GM12878 (cell line): ENCODE measurements around the gene CDCA5. TPM values are rescaled to one million over a fixed set of nuclear protein-coding genes. Genes with fewer than 3 reads are reported as not detected.

Experiments
- BHLHE40 ChIP-seq, 2 experiments: fragments of 450-650 bp in 1 of 2; IDR thresholded peaks; 2 replicates each; pipeline ENCODE4 v1.6.1; 2011 to 2017; ENCODE audit warnings: low read depth in 2 of 2, borderline replicate concordance in 1 of 2, improper control_type of control experiment in 1 of 2, low read length in 1 of 2, mild to moderate bottlenecking in 1 of 2
- BRCA1 ChIP-seq: IDR thresholded peaks from 2 replicates; pipeline ENCODE4 v1.6.1; 2011; ENCODE audit warnings: low read depth, low read length, improper control_type of control experiment
- EGR1 ChIP-seq, 2 experiments: IDR thresholded peaks; 1 replicate in 1 of 2; 2 replicates in 1 of 2; pipeline ENCODE4 v1.6.1; 2011 to 2012; ENCODE audit warnings: low read depth in 2 of 2, low read length in 2 of 2, borderline replicate concordance in 1 of 2, mild to moderate bottlenecking in 1 of 2, moderate library complexity in 1 of 2
- GATAD2B ChIP-seq: fragments of 450-650 bp; conservative IDR thresholded peaks from 2 replicates; pipeline ENCODE4 v1.6.1; 2017; ENCODE audit warnings: low read depth, mild to moderate bottlenecking, moderate library complexity
- PAX8 ChIP-seq: fragments of 450-650 bp; IDR thresholded peaks from 2 replicates; pipeline ENCODE4 v1.6.1; 2017; ENCODE audit warnings: mild to moderate bottlenecking, moderate library complexity
- POLR2AphosphoS5 ChIP-seq: IDR thresholded peaks from 2 replicates; pipeline ENCODE4 v1.6.1; 2011; ENCODE audit warnings: mild to moderate bottlenecking, low read length, inconsistent platforms
- POU2F2 ChIP-seq: IDR thresholded peaks from 3 replicates; pipeline ENCODE4 v1.6.1; 2011; ENCODE audit warnings: low read depth, mild to moderate bottlenecking, low read length, borderline replicate concordance
- RFX5 ChIP-seq: IDR thresholded peaks from 2 replicates; pipeline ENCODE4 v1.6.1; 2011; ENCODE audit warnings: low read depth, low read length, improper control_type of control experiment
- RUNX3 ChIP-seq: IDR thresholded peaks from 2 replicates; pipeline ENCODE4 v1.6.1; 2012; ENCODE audit warnings: low read length, inconsistent platforms
- STAT1 ChIP-seq: fragments of 450-650 bp; conservative IDR thresholded peaks from 2 replicates; pipeline ENCODE4 v1.6.1; 2014; ENCODE audit warnings: antibody characterized with exemption, mild to moderate bottlenecking
- STAT3 ChIP-seq: IDR thresholded peaks from 2 replicates; pipeline ENCODE4 v1.6.1; 2011; ENCODE audit warnings: low read depth, low read length, improper control_type of control experiment
- TCF12 ChIP-seq: IDR thresholded peaks from 2 replicates; pipeline ENCODE4 v1.6.1; 2011; ENCODE audit warnings: low read depth, mild to moderate bottlenecking, low read length
- polyA plus RNA-seq, 11 experiments: library from polyadenylated mRNA; depleted of rRNA in 4 of 11; unstranded in 6 of 11; stranded (reverse) in 5 of 11; fragments of >200 nt; fragmentation: Nextera tagmentation in 4 of 11; fragmentation: Illumina TruSeq in 1 of 11; extraction: Ambion mirVana in 4 of 11; extraction: Trizol in 1 of 11; gene quantifications; 1 replicate in 1 of 11; 2 replicates in 10 of 11; pipeline versions ENCODE4 v1.2.1 to v1.2.3, GENCODE V29; 2011 to 2016; ENCODE audit warnings: inconsistent platforms in 2 of 11, missing spikeins in 2 of 11, low read depth in 1 of 11
- total RNA-seq, 4 experiments: library from RNA; depleted of rRNA in 3 of 4; stranded (reverse); fragments of >200 nt in 3 of 4; fragmentation: Illumina TruSeq in 1 of 4; extraction: Trizol in 1 of 4; gene quantifications; 2 replicates each; pipeline versions ENCODE4 v1.2.1 to v1.2.3, GENCODE V29; 2013 to 2021
- TF ChIP-seq, protein P1 (sequence below): fragments of 450-650 bp; IDR thresholded peaks from 2 replicates; pipeline ENCODE4 v1.6.1; 2017; ENCODE audit warnings: borderline replicate concordance

Gene CDCA5
- total and polyA plus RNA-seq, 10 of the 15 experiments (the other 5 are each of a cell fraction or from before 2014, with no cell fraction given): 21.2 to 107 (median 64.9) TPM

DNA sequence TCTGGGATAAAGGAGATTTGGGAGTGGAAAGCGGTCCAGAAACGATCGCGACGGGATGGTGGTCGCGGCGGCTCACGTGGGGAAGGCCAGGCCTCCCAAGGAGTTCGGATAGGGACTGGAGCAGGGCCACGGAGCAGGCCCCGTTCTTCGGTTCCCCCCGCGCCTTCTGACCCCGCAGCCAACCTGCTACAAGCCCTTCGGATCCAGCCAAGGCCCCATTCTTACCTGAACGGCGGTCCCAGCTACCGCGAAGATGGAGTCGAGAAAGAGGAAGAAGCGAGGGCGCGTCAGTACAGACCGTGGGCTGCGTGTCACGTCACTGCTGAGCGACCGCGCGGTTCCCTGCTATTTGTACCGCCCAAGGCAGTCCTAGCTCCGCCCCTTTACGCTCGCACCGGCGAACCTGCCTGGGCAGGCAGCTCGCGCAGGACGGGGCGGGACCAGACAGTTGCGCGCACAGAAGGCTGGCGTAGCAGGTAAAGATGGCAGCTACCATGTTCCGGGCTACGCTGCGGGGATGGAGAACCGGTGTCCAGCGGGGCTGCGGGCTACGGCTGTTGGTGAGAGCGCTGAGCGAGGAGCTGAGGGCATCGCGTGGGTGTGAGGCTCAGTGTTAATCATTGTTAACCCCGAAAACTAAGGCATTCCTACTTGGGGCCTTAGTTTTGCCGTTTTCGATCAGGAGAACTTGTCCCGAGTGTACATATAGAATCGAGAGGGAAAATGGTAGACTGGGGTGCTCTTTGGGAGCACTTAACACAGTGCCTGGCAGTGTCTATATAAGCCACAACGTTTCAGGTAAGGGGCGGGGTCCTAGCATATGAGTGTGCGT lies 38.2 kb upstream of the CDCA5 start, which contains the start of the genes FAU and MRPL49 (continued):
- peak; percentile 65 for TF ChIP-seq POU2F2
- TF ChIP-seq GATAD2B: 0 out of 2 replicates have a peak, but pooled peaks have one; percentile 37
- TF ChIP-seq, protein P1, sequence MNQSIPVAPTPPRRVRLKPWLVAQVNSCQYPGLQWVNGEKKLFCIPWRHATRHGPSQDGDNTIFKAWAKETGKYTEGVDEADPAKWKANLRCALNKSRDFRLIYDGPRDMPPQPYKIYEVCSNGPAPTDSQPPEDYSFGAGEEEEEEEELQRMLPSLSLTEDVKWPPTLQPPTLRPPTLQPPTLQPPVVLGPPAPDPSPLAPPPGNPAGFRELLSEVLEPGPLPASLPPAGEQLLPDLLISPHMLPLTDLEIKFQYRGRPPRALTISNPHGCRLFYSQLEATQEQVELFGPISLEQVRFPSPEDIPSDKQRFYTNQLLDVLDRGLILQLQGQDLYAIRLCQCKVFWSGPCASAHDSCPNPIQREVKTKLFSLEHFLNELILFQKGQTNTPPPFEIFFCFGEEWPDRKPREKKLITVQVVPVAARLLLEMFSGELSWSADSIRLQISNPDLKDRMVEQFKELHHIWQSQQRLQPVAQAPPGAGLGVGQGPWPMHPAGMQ: no peak
- TF ChIP-seq EGR1 (IDR thresholded peaks at IDR 0.05; ENCODE audit: borderline replicate concordance in 1 of 2, low read depth in 2 of 2, low read length in 2 of 2): peak in 1 of 2 experiments; percentile 48; a peak in 1 of 3 replicates
- TF ChIP-seq STAT1: 0 out of 2 replicates have a peak, but pooled peaks have one; percentile 4
- peak; percentile 75 to 95; a peak in 3 of 4 replicates for TF ChIP-seq BHLHE40 (IDR thresholded peaks at IDR 0.05; ENCODE audit: borderline replicate concordance in 1 of 2, low read depth in 2 of 2, low read length in 1 of 2)
- TF ChIP-seq TCF12: 0 out of 2 replicates have a peak, but pooled peaks have one; percentile 34
- no peak for TF ChIP-seq STAT3
- TF ChIP-seq POLR2AphosphoS5: peak; percentile 94
- peak; percentile 39; the same call in 1 of the 2 replicates for TF ChIP-seq RUNX3
- 0 out of 2 replicates have a peak, but pooled peaks have one; percentile 37 for TF ChIP-seq BRCA1
- TF ChIP-seq PAX8: no peak
- TF ChIP-seq RFX5: peak; percentile 65; the same call in 1 of the 2 replicates
- TF ChIP-seq, all 136 proteins: peak for 51
